Hematopoietic multipotent progenitor cell treated with erythropoietin and hydrocortisone succinate and interleukin-3 and kit ligand, for 8 days (in vitro differentiated cells): ENCODE data around the gene TMEM86B.

Experiments
- DNase-seq: peaks from one replicate; pipeline ENCODE4 v3.0.0-alpha.2; 2015

Gene TMEM86B

DNA sequence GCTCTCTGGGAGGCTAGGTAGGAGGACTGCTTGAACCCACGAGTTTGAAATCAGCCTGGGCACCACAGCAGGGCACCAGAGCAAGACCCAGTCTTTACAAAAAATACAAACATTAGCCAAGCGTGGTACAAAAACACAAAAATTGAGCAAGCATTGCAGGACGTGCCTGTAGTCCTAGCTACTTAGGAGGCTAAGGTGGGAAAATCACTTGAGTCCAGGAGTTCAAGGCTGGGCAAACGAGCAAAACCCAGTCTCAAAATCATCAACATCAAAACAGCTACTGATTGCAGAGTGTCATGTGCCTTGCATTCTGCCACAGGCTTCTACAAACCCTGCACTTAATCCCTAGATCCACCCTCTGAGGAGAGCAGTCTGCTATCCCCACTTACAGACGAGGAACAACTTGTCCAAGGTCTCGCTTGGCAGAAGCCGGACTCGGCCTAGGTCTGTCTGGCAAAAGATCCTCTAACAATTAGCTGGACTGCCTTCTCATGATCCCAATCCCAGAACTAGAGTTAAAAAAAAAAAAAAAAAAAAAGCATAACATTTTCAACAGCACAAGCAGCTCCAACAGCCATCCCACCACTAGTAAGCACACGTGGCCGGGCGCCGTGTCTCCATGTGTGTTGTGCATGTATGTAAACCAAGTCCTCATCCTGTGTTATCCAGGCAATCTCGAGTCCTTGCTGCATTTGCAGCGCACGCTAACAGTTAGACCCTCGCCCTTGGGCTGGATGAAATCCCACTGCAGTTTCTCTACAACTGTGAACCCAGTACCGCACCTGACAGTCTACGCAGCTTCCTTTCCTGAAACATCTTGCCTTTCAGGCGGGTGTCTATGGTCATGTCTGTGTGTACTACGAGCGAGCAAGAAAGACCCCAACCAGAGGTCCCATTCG, 28.2 kb upstream of the TMEM86B start:
- peak; percentile 47 for DNase-seq

DNA sequence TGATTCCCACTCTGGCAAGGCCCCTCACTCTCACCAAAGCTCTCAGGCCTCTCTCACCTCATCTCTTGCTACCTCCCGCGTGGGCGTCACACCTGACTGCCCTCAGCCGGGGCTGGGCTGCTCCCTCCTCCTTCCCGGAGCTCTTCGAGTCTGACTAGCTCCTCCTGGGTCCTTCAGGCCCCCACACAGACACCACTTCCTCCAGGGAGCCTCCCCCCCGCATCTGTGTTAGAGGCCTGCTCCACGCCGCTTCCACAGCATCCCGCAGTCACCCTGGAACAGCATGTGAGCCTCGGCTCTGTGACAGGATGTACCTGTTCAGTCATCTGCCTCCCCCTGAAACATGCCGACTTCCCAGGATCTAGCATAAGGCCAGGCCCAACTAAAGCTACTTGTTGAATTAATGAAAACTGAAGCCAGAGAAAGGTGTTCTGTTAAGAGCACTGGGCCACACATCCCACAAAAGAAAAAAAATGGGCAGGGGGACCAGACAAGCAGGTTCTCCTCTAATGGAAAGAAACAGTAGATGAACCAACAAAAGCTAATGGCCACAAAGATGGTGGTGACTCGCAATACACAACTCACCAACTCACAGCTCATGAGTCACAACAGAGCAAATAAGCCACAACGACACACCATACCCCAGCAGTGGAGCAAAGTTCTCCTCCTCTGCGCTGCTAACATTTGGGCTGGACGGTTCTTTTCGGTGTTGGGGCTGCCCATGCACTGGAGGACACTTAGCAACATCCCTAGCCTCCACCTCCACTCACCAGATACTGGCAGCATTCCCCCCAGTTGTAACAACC, 27.3 kb upstream of the TMEM86B start:
- peak; percentile 33 for DNase-seq

DNA sequence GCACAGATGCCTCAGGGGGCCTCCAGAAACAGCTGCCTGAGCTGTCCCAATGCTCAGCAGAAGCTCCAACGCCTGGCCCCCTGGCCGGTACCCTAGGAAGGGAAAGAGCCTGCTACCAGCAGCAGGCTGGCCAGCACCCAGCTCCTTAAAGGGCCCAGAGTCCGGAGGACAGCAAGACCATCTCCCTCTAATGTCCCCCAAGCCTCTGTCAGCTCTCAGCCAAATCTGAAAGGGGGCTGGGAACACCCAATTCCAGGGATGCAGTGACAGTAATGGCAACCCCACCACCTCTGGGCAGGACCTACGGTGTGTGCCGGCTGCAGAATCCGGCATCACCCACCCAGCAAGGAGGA, 26.0 kb upstream of the TMEM86B start:
- no peak for DNase-seq

DNA sequence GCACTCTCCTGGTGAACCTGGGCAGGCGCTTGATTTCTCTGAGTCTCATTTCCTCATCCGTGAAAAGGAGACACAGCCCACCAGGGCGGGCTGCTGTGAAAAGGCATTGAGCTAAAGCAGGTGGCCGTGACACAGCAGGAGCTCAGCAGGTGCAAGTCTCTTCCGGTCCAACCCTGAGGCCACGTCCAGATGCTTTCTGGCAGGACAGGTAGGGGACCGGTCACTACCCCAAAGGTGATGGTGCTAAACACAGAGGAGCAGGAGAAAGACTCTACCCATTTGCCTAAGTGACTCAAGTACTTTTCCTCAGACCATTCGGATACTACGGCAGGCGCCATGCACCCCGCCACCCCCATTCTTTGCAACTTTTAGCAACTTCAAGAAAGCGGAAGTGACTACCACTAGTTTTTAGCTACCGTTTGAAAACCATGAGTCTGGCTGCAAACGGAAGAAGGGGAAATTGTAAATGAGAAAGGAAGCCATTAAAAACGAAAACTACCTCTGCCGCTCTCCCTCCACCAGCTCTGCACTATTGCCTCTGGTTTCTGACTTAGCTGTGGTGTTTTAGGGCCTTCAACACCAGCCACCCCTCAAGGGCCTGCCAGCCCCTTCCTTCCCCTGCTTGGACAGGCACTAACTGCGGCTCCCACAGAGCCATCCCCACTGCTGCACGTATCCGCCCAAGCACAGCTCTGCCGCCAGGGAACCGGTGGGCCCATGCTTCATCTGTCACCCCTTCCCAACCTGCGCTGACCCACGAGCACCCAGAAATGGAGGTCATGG, 25.5 kb upstream of the TMEM86B start:
- peak; percentile 57 for DNase-seq

DNA sequence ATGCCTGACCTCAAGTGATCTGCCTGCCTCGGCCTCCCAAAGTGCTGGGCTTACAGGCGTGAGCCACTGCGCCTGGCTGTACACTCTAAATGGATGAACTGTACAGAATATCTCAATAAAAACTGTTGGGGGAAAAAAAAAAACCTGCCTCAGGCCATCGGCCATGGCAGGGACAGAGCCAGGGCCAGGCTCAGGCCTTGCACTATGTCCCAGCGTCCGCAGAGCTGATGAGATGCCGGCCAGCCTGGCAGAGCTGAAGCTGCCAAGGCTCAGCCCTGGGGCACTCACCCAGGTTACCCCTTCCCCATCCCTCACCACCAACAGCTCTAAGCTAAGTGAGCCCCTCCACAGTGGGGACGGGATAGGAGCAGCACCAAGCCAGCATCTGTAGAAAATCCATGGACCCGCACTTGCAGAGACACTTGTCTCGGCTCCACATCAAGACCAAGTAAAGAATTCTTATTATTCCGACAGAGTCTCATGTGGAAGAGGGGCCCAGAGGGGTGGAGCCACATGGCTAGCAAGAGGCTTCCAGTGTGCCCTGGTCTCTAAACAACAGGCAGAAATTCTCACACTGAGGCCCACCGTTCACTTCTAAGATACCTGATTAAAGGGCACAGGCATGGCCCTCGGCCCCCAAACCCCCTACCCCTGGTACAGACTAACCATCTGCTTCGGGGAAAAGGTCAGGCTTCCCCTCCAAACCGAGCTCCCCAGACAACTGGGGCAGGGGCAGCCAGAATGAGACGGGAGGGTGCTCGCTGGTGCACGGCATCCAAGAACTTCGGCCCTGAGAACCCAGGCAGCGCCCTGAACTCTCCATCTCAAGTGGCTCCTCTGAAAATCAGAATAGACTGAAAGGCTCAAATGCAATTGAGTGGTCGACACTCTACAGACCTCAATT, 24.4 kb upstream of the TMEM86B start:
- DNase-seq, result peak; percentile 49

GRCh38 chr19:55251341-55252081, 22.9 kb upstream of the TMEM86B start:
- peak; percentile 88 for DNase-seq

DNA sequence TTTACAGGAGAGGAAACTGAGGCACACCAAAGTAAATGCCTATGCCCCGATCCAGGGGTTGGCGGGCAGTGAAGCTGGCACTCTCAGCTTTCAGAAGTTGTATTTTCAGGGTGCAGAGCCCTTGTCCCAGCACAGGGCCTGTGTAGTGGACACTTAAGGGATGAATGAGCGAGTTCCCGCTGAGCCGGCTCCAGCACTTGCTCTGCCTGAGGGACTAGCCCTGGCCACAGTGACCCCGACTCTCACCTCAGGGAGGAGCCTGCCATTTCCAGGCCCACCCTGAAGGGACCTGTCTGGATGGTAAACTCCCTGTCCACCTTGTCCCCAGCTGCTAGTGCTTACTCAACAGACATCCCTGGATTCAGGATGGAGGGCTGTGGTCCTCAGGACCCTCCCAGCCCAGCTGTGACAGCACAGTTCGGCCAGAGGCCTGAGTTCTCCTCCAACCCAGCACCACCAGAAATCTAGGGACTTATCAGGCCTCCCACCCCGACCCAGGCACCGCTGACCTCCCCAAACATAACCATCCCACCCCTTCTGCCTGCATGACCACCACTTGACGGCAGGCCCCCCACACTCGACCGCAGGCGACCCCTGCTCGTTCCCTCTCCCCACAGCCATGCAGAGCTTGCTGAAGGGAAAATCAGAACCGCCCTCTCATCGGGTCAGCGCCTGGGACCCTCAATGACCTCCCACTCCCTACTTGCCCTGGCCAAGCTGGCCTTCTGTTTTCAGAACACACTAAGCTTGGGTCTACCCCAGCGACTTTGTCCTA, 21.9 kb upstream of the TMEM86B start:
- no peak for DNase-seq

DNA sequence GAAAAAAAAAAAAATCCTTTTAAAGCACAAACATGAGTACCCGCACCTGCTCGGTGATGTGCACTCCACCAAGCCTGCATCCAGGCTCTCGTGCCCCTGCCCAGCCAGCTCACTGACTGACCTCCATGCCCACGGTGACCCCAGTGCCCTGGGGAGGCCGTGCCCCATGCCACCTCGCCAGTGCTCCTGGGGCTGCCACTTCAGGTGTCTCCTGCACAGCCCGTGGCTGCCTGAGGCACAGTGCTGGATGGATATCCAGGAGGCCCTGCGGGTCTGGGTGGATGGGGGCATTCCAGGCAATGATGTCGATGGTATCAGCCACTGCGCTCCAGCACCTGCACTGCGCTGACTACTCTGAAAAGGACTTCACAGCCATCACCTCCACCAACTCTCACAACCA, 21.3 kb upstream of the TMEM86B start:
- no peak for DNase-seq

GRCh38 chr19:55248704-55249103, 20.1 kb upstream of the TMEM86B start:
- DNase-seq, result peak; percentile 52

DNA sequence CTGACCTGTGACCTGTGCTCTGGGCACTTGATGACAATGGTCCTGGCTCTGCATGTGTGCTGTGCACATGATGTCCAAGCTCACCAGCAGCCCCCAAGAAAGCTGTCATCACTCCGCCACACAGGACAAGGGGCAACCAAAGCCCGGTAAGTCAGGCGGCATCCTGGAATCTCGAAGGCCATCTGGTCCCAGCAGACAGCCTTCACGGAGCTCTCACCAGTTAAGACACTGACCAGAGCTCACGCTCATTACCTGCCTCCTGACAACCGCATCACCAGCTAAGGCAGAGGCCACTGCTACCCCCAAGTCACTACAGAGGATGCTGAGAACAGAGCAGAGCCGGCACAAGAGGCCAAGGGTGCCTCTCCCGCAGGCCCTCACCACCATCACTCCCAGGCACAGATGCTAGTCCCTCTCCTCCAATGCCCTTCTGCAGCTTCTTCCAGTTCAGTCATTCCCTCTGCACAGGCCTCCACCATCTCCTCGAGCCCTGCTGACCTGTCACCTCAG, 19.7 kb upstream of the TMEM86B start:
- DNase-seq, result no peak

DNA sequence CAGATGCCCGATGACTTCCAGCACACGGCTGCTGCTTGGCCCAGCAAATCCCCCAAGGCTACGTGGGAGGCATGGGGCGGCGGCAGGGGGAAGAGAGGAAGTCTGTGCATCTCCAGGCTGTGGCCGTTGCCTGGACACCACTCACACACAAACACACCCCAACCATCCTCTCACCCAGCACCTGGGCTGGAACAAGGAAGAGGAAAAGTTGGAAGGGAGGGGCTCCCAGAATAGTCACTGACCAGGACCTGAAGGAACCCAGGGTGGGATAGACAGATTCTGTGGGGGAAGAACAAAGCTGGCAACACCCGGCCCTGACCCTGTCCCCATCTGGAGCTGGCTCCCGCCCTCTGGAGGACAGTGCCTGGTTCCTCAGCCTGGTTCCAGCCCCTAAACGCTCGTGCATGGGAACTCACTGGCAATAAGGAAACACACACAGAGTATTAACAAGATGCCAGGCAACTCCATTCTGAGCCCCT, 19.1 kb upstream of the TMEM86B start:
- no peak for DNase-seq

GRCh38 chr19:55246462-55247451, 18.2 kb upstream of the TMEM86B start:
- DNase-seq, result no peak

DNA sequence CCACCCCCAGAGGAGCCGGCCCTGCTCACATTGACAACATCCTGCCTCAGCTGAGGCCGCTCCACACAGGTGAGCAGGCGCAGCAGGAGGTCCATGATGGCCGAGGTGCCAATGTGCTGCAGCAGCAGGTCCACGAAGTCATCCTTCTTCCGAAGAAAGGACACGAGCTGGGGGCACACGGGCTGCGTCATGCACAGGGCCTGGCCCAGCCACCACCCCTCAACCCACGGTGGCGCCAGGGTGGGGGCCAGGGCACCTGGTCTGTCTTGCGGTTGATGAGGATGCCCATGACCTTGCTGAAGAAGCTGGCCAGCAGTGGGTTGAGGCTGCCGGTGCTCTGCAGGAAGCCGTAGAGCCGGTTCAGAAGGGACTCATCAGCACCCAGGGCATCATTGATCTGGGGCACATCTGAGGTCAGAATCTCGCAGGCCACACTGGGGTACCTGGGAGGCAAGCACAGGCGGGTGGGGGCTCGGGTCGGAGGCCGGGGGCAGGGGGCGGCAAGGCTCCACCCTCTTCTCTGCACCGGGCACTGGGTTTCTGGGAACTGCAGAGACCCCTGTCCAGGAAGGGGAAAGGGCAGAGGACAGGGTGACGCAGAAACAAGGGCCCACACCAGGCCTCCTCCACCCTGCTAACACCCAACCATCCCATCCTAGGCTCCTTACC, 16.8 kb upstream of the TMEM86B start:
- DNase-seq, result no peak

DNA sequence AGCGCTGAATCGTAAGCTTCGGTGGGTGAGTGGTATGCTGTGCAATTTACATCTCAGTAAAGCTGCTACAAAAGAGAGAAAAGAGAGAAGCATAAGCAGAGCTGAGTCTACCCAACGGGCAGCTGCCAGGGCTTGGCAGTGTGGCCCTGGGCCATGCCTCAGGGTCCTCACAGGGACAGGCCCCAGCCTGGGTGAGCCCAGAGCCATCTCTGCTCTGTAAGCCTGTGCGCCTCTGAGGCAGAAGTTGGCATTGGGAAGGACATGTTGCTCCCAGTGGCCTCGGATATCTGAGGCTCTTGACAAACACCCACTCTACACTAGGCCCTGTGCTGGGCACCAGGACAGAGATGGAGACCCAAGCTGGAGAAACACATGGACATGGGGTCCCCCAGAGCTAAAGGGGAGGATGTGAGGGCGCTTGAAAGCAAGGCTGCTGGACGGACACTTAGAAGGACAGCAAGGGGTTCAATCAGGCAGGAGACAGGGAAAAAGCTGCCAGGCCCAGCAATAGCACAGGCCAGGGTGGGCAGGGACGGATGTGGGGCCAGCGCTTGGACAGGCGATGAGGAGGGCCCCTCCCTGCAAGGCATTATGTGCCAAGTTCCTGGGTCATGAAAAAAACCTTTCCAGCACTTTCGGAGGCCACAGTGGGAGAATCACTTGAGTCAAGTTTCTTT, 15.6 kb upstream of the TMEM86B start:
- DNase-seq, result no peak

DNA sequence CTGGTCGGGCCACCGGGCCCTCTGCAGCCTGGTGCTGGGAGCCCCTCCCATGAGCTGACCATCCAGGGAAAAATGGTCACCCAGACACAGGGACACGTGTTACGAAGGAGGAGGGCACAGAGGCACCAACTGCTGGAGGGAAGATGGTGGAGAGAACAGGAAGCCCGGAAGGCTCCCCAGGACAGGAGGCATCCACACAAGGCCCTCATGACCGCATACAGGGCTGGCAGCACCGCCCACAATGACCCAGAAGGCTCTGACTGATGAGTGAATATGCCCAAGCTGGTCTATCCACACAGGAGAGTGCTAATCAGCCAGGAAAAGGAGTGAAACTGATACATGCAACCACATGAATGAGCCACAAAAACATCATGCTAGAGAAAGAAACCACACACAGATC, 14.0 kb upstream of the TMEM86B start:
- DNase-seq, result no peak

DNA sequence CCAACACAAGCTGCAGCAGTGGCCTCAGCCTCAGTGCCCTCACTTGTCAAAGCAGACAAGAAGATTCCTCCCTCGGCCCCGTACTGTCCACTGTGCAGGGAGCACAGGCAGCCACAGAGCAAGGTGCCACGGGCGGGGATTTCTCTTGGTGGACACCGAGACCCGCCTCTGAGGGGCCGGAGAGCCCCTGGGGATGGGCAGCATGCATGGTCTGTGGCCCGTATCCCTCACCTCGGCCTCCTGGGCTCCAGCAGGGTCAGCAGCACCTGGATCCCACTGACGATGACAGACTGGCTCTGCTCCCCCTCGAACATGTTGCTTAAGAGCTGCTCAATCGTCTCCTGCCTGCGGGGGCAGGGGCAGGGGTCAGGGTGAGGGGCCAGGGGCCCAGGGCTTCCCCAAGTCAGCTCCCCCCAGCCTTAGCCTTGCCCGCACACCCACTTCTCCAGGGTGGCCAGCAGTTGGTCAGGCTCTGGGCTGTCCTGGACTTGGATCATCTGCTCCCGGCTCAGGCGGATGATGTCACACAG, 13.4 kb upstream of the TMEM86B start:
- no peak for DNase-seq

DNA sequence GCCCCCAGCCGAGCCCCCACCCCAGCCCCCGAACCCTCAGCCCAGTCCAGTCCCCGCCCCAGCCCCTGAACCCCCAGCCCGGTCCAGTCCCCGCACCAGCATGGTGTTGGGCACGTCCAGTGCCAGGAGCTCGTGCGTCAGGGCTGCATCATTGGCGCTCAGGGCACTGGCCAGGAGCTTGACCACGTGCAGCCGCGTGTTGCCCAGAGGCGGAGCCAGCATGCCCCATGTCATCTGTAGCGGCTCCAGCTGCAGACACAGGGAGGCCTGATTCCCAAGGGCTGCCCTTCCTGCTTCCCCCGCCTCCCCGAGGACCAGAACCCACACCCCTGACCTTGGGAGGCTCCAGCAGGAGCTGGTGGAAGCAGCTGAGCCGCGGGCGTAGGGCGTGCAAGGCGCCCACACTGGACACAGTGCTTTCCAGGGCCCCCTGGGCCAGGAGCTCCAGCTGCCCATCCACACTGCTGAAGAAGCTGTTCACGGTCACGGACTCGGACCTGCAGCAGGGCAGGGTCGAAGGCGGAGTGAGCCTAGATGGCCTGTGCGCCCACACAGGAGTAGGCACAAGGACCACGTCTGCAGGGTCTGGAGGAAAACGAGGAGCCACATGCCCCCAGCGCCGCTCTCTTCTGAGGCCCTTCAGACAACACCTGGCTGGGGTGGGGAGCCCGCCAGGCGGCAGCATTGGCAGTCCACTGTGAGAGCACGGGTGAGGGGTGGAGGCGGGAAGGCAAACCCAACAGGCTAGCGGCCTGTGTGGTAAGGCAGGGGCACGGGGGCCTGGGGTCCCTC, 12.8 kb upstream of the TMEM86B start:
- DNase-seq, result no peak
